ENCODE data around the gene SLC16A14. TPM values are rescaled to one million over a fixed set of nuclear protein-coding genes. Genes with fewer than 3 reads are reported as not detected.

The SLC16A14 gene
- total RNA-seq, 1 experiment from 2014 or later = 3.2 TPM

GRCh38 chr2:230043461-230043860, 25.3 kb downstream of the SLC16A14 start:
- ChIA-PET CTCF (no interaction called here), POLR2A (no interaction called here)
- no peaks in the 10 kb centered on the region for H3K9me3 ChIP-seq (ENCODE audit: control insufficient read depth, insufficient read depth, low read depth, low read length)
- intact Hi-C loops (cut with micrococcal nuclease; ENCODE audit: unreplicated experiment) = no loop called here
- no TSS peak for BruUV-seq (replicated peaks)
- H3K4me3 ChIP-seq (ENCODE audit: low read depth in 2 of 2, low read length in 2 of 2) = no peak overlapping the region
- no peaks in the 10 kb centered on the region for H3K27me3 ChIP-seq (ENCODE audit: control insufficient read depth, insufficient read depth, low read length)
- H3K36me3 ChIP-seq (ENCODE audit: control insufficient read depth, insufficient read depth, low read length) = no peaks in the 10 kb centered on the region
- TF ChIP-seq TCF7L2 (IDR thresholded peaks at IDR 0.05; ENCODE audit: low read depth, low read length) (no peak), SIN3A (IDR thresholded peaks at IDR 0.05; ENCODE audit: borderline replicate concordance, insufficient read depth, low read depth, low read length) (no peak), CTCF (IDR thresholded peaks at IDR 0.05) (no peak), POLR2AphosphoS5 (IDR thresholded peaks at IDR 0.05; ENCODE audit: low read depth, low read length) (no peak), REST (IDR thresholded peaks at IDR 0.05; ENCODE audit: insufficient read depth in 1 of 2, low read depth in 2 of 2, low read length in 1 of 2) (no peak)
- in situ Hi-C loops (cut with HindIII; ENCODE audit: low pct_unique_long_range_greater_than_20kb, low sequenced_read_pairs) = no loop called here
- H3K27ac ChIP-seq (ENCODE audit: low read length) = no peak overlapping the region
- ATAC-seq = no peak
- DNase-seq (ENCODE audit: low read depth, low spot score) = no peak
- H3K4me1 ChIP-seq (ENCODE audit: control insufficient read depth, insufficient read depth, low read length) = no peaks in the 10 kb centered on the region

GRCh38 chr2:230043025-230043424, 25.7 kb downstream of the SLC16A14 start:
- ATAC-seq = no peak
- no peak overlapping the region for H3K4me3 ChIP-seq (ENCODE audit: low read depth in 2 of 2, low read length in 2 of 2)
- intact Hi-C loops (cut with micrococcal nuclease; ENCODE audit: unreplicated experiment) (no loop called here), in situ Hi-C loops (cut with HindIII; ENCODE audit: low pct_unique_long_range_greater_than_20kb, low sequenced_read_pairs) (no loop called here)
- ChIA-PET POLR2A (no interaction called here), CTCF (no interaction called here)
- no TSS peak for BruUV-seq (replicated peaks)
- TF ChIP-seq REST (IDR thresholded peaks at IDR 0.05; ENCODE audit: insufficient read depth in 1 of 2, low read depth in 2 of 2, low read length in 1 of 2) = no peak
- H3K9me3 ChIP-seq (ENCODE audit: control insufficient read depth, insufficient read depth, low read depth, low read length) = no peaks in the 10 kb centered on the region
- H3K27ac ChIP-seq (ENCODE audit: low read length) = no peak overlapping the region
- DNase-seq (ENCODE audit: low read depth, low spot score) = no peak
- H3K27me3 ChIP-seq (ENCODE audit: control insufficient read depth, insufficient read depth, low read length) = no peaks in the 10 kb centered on the region
- no peaks in the 10 kb centered on the region for H3K4me1 ChIP-seq (ENCODE audit: control insufficient read depth, insufficient read depth, low read length)
- H3K36me3 ChIP-seq (ENCODE audit: control insufficient read depth, insufficient read depth, low read length) = no peaks in the 10 kb centered on the region
